ENCODE measurements around the gene E2F3.
"Not testable (repeated sequence)": the region's sequence is repeated elsewhere in the genome, so short reads cannot be mapped to it uniquely, and the experiment has no call there.

Gene E2F3

GRCh38 chr6:20511852-20512251 lies 110.2 kb downstream of the E2F3 start:
- no peak for DNase-seq (ENCODE audit: extremely low read depth in 1 of 2, low read depth in 1 of 2)

- DNase-seq (ENCODE audit: extremely low read depth in 1 of 2, low read depth in 1 of 2), result not testable (repeated sequence)
Measured at GRCh38 chr6:20525208-20525607, 123.5 kb downstream of the E2F3 start.

- not testable (repeated sequence) for DNase-seq (ENCODE audit: extremely low read depth in 1 of 2, low read depth in 1 of 2)
Measured at GRCh38 chr6:20529086-20529448, 127.4 kb downstream of the E2F3 start.

GRCh38 chr6:20532881-20533280 lies 131.2 kb downstream of the E2F3 start:
- no peak for DNase-seq (ENCODE audit: extremely low read depth in 1 of 2, low read depth in 1 of 2)

- no peak for DNase-seq (ENCODE audit: extremely low read depth in 1 of 2, low read depth in 1 of 2)
Measured at GRCh38 chr6:20533746-20534294, 132.1 kb downstream of the E2F3 start.

GRCh38 chr6:20534295-20535262 lies 132.9 kb downstream of the E2F3 start, which contains the start of gene CDKAL1:
CDKAL1 (plus strand) TSS chr6:20534457; CDS start chr6:20546351, 11,894 bp downstream.
- DNase-seq (ENCODE audit: extremely low read depth in 1 of 2, low read depth in 1 of 2), result peak; percentile 64 to 85

GRCh38 chr6:20538131-20538662 lies 136.5 kb downstream of the E2F3 start:
- DNase-seq (ENCODE audit: extremely low read depth in 1 of 2, low read depth in 1 of 2), result no peak

- DNase-seq (ENCODE audit: extremely low read depth in 1 of 2, low read depth in 1 of 2), result no peak
Measured at GRCh38 chr6:20538907-20539306, 137.2 kb downstream of the E2F3 start.

- no peak for DNase-seq (ENCODE audit: extremely low read depth in 1 of 2, low read depth in 1 of 2)
Measured at GRCh38 chr6:20539387-20539786, 137.7 kb downstream of the E2F3 start.

GRCh38 chr6:20540683-20541082 lies 139.0 kb downstream of the E2F3 start:
- DNase-seq (ENCODE audit: extremely low read depth in 1 of 2, low read depth in 1 of 2), result no peak

GRCh38 chr6:20541382-20541781 lies 139.7 kb downstream of the E2F3 start:
- DNase-seq (ENCODE audit: extremely low read depth in 1 of 2, low read depth in 1 of 2), result no peak

GRCh38 chr6:20542927-20543602 lies 141.4 kb downstream of the E2F3 start:
- DNase-seq (ENCODE audit: extremely low read depth in 1 of 2, low read depth in 1 of 2), result no peak

Data from stimulated activated CD8-positive, alpha-beta memory T cell treated with anti-CD3 and anti-CD28 coated beads, Interleukin-7, amount 100 ng/mL, for 48 hours (primary cell).